Measurements from ENCODE around the gene PIGU. TPM values are rescaled to one million over a fixed set of nuclear protein-coding genes. Genes with fewer than 3 reads are reported as not detected.
"Not testable (repeated sequence)": the region's sequence is repeated elsewhere in the genome, so short reads cannot be mapped to it uniquely, and the experiment has no call there.

PIGU gene
- total RNA-seq, 1 donor from 2014 or later: 24.4 TPM

- DNase-seq (ENCODE audit: low read depth): peak; percentile 99
Observed at GRCh38 chr20:34516247-34517113, 160.4 kb downstream of the PIGU start, which contains the start of gene DYNLRB1. TSS of gene DYNLRB1 (plus strand) at chr20:34516422. CDS start at chr20:34516459, 37 bp downstream.

- DNase-seq (ENCODE audit: low read depth): peak; percentile 41
Observed at GRCh38 chr20:34515484-34516246, 161.2 kb downstream of the PIGU start.

- DNase-seq (ENCODE audit: low read depth): no peak
Observed at GRCh38 chr20:34514897-34515483, 161.9 kb downstream of the PIGU start.

GRCh38 chr20:34514034-34514433 lies 162.9 kb downstream of the PIGU start:
- not testable (repeated sequence) for DNase-seq (ENCODE audit: low read depth)

- peak; percentile 23 for DNase-seq (ENCODE audit: low read depth)
Observed at GRCh38 chr20:34512955-34513419, 163.9 kb downstream of the PIGU start.

- DNase-seq (ENCODE audit: low read depth): peak; percentile 35
Observed at GRCh38 chr20:34512266-34512954, 164.5 kb downstream of the PIGU start.

- DNase-seq (ENCODE audit: low read depth): no peak
Observed at GRCh38 chr20:34511891-34512265, 165.0 kb downstream of the PIGU start.

GRCh38 chr20:34510575-34510974 lies 166.3 kb downstream of the PIGU start:
- DNase-seq (ENCODE audit: low read depth): no peak

Other genes starting within 250 kb of the PIGU start
- 225 and 238 TPM in 2 replicates for gene DYNLRB1, start 160.7 kb downstream of the PIGU start, total RNA-seq
- 104 and 107 TPM in 2 replicates for gene MAP1LC3A, start 118.4 kb downstream of the PIGU start, total RNA-seq
- 30.6 and 51.7 TPM in 2 replicates for gene TP53INP2, start 27.3 kb upstream of the PIGU start, total RNA-seq
- 8.9 and 10.5 TPM in 2 replicates for gene NCOA6, start 148.6 kb upstream of the PIGU start, total RNA-seq
- 3.1 and 4.0 TPM in 2 replicates for gene GGT7, start 195.8 kb upstream of the PIGU start, total RNA-seq
- gene ACSS2, start 199.5 kb upstream of the PIGU start, total RNA-seq: 40.4 and 43.6 TPM in 2 replicates

Data from myocyte (in vitro differentiated cells).